Measurements from ENCODE around the gene ZBTB20. TPM values are rescaled to one million over a fixed set of nuclear protein-coding genes. Genes with fewer than 3 reads are reported as not detected.

ZBTB20 gene
- total RNA-seq, 6 experiments from 2014 or later = 36.7 to 59.4 (median 46.7) TPM

- H3K4me1 ChIP-seq = peaks cover 0 to 19% (median 8%) of the 10 kb centered on the region in 4 donors
- H3K27me3 ChIP-seq = no peaks in the 10 kb centered on the region
- no peaks in the 10 kb centered on the region for H3K36me3 ChIP-seq
- H3K4me3 ChIP-seq = no peak overlapping the region
- no peak overlapping the region for H3K27ac ChIP-seq
- DNase-seq (no peak), ATAC-seq (no peak)
- intact Hi-C loops (cut with DNase I) = no loop called here
- 67% methylated on average over 1 of the region's 1 CpG for WGBS (ENCODE audit: insufficient coverage, low coverage, low lambda C conversion rate, missing lambda C conversion rate)
- no peaks in the 10 kb centered on the region for H3K9me3 ChIP-seq
- TF ChIP-seq POLR2A (IDR thresholded peaks at IDR 0.05) (no peak), CTCF (IDR thresholded peaks at IDR 0.05) (no peak)
These were observed 384.9 kb downstream of the ZBTB20 start for GRCh38 chr3:114762144-114762543.

DNA sequence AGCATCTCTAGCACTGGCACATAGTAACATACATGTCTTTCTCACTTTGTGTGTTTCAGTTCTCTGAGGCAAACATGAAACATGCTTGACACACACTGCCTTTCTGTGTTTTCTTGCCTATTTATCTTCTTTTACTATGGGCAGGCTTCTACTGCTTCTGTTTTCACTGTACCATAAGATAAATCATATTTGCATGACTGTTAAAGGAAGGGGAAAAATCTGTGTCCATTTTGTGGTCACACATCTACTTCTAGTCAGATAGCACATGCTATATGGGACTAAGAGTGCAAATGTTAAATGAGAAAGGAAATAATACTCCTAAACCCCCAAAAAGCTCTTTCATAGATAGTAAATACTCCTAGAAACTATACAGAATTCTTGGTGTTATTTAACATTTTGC, 386.4 kb downstream of the ZBTB20 start:
- Histone ChIP-seq H3K4me1 (peaks cover 0 to 19% (median 8%) of the 10 kb centered on the region in 4 donors), H3K27ac (peak overlapping the region in 1 of 3 donors; percentile 82), H3K27me3 (no peaks in the 10 kb centered on the region), H3K36me3 (no peaks in the 10 kb centered on the region), H3K4me3 (no peak overlapping the region), H3K9me3 (no peaks in the 10 kb centered on the region)
- TF ChIP-seq POLR2A (IDR thresholded peaks at IDR 0.05) (no peak), CTCF (IDR thresholded peaks at IDR 0.05) (no peak)
- ATAC-seq = no peak
- no peak for DNase-seq
- intact Hi-C loops (cut with DNase I) = no loop called here

GRCh38 chr3:114758831-114759699, 388.0 kb downstream of the ZBTB20 start:
- intact Hi-C loops (cut with DNase I) = no loop called here
- Histone ChIP-seq H3K9me3 (no peaks in the 10 kb centered on the region), H3K27ac (peak overlapping the region; percentile 57 to 85 (median 82)), H3K4me1 (peaks cover 0 to 12% (median 5%) of the 10 kb centered on the region in 4 donors), H3K36me3 (no peaks in the 10 kb centered on the region), H3K4me3 (peak overlapping the region; percentile 1 to 46 (median 40)), H3K27me3 (no peaks in the 10 kb centered on the region)
- DNase-seq = peak in 1 of 3 donors; percentile 46
- 23% methylated on average over 8 of the region's 8 CpGs for WGBS (ENCODE audit: insufficient coverage, low coverage, low lambda C conversion rate, missing lambda C conversion rate)
- ATAC-seq = peak; percentile 80 to 83 (median 82)
- no peak for TF ChIP-seq CTCF (IDR thresholded peaks at IDR 0.05)
- no peak for TF ChIP-seq POLR2A (IDR thresholded peaks at IDR 0.05)

- ATAC-seq (peak in 2 of 4 donors; percentile 24 to 26), DNase-seq (no peak)
- peaks cover 0 to 5% (median 0%) of the 10 kb centered on the region in 4 donors for H3K4me1 ChIP-seq
- H3K9me3 ChIP-seq = no peaks in the 10 kb centered on the region
- 81% methylated on average over 2 of the region's 2 CpGs for WGBS (ENCODE audit: insufficient coverage, low coverage, low lambda C conversion rate, missing lambda C conversion rate)
- no peak overlapping the region for H3K4me3 ChIP-seq
- TF ChIP-seq CTCF (IDR thresholded peaks at IDR 0.05) (no peak), POLR2A (IDR thresholded peaks at IDR 0.05) (peak; percentile 37)
- no peak overlapping the region for H3K27ac ChIP-seq
- H3K36me3 ChIP-seq = no peaks in the 10 kb centered on the region
- intact Hi-C loops (cut with DNase I) = no loop called here
- no peaks in the 10 kb centered on the region for H3K27me3 ChIP-seq
These were observed 390.4 kb downstream of the ZBTB20 start for GRCh38 chr3:114756506-114757279.

Data from right lobe of liver (tissue), 6 donors.